Omental fat pad (tissue), 4 donors: ENCODE data around the gene MAP6D1. TPM values are rescaled to one million over a fixed set of nuclear protein-coding genes. Genes with fewer than 3 reads are reported as not detected.

Source experiments
- ATAC-seq: fragments of 150-250 bp; one replicate; pipeline ENCODE4 v1.9.1; 2016; ENCODE audit warnings: mild to moderate bottlenecking, moderate library complexity; ENCODE audit not compliant: low FRiP score
- DNase-seq: peaks from one replicate; pipeline ENCODE4 v3.0.0-alpha.2; 2019; ENCODE audit warnings: low spot score
- total RNA-seq, 4 donors: library from RNA; depleted of rRNA; stranded (reverse); fragments of >200 nt; gene quantifications; one replicate each; pipeline ENCODE4 v1.1.0, GENCODE V29; 2016
- TF ChIP-seq, protein P1 (sequence below), 3 donors: fragments of 450-650 bp; IDR thresholded peaks; one replicate each; pipeline ENCODE4 v1.5.1; 2016 to 2017; ENCODE audit warnings: antibody characterized with exemption in 3 of 3, mild to moderate bottlenecking in 3 of 3, moderate library complexity in 2 of 3

MAP6D1 gene
- total RNA-seq, 4 donors from 2014 or later: 1.8 to 2.8 (median 2.4) TPM; not detected in 1

DNA sequence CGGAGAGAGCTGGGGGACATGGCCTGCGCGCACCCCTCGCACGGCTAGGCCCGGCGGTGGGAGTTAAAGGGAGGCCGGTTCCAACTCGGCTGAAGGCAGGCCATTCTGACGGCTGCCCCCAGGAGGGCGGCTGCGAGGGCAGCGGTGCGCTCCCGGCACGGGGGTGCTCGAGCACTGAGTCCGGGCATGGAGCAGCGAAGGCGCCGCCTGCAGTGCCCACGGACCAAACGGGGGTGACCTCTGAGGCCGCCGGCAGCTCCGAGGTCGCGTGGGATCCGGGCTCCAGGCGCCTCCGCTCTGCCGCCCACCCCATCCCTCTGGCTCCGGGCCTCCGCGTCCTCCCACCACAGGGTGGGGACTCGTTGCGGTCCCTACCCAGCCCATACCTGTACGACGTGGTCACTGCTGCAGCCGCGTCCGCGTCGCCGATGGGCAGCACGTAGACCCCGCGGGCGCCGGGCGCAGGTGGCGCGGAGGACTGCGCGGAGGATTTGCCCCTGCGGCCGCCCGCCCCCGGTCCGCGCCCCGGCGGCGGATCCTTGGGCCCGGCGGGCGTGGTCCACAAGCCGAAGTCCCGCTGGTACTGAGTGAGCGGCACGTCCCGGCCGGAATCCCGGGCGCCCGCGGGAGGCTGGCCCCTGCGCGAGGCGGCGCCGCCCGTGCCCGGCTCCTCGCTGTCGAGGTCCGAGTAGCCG is 469 bp downstream of the MAP6D1 start:
- peak; percentile 57 for ATAC-seq
- DNase-seq: no peak

DNA sequence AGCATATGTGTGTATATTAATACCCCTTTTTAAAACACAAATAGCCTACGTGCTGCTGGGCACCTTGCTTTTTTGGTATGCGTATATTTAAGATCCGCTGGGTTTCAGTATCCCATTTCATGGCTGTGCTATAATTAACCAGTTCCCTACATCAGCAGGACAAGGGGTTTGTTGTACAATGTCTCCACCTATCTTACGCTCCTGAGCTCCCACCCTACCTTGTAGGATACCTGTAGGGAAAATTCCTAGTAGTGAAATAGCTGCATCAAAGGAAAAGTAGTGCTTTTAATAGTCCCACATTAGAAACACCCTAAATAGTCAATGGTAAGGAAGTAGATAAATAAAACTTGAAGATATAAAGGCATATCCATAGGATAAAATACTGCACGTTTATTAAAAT is 1.4 kb downstream of the MAP6D1 start:
- DNase-seq (no peak), ATAC-seq (no peak)
- TF ChIP-seq, protein P1, sequence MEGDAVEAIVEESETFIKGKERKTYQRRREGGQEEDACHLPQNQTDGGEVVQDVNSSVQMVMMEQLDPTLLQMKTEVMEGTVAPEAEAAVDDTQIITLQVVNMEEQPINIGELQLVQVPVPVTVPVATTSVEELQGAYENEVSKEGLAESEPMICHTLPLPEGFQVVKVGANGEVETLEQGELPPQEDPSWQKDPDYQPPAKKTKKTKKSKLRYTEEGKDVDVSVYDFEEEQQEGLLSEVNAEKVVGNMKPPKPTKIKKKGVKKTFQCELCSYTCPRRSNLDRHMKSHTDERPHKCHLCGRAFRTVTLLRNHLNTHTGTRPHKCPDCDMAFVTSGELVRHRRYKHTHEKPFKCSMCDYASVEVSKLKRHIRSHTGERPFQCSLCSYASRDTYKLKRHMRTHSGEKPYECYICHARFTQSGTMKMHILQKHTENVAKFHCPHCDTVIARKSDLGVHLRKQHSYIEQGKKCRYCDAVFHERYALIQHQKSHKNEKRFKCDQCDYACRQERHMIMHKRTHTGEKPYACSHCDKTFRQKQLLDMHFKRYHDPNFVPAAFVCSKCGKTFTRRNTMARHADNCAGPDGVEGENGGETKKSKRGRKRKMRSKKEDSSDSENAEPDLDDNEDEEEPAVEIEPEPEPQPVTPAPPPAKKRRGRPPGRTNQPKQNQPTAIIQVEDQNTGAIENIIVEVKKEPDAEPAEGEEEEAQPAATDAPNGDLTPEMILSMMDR (IDR thresholded peaks at IDR 0.05): no peak

More for the DNA sequence above, 469 bp downstream of the MAP6D1 start:
- TF ChIP-seq, protein P1 (IDR thresholded peaks at IDR 0.05): no peak

DNA sequence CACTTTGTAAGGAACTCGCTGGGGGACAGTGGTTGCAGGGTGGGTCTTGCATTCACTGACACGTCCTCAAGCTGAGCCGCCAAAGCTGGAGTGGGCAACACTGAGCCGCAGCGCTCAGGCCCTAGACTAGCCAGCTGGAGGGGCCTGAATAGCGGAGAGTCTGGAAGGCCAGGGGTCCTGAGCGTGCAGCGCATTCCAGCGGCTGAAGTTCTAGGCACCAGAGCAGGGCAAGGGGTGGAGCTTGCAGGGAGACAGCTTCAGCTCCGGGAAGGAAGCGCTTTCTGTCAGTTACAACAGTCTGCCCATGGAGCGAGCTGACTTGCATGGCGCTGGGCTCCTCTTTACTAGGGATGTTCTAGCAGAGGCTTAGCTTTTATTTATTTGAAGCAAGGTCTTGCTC is 2.7 kb downstream of the MAP6D1 start:
- no peak for ATAC-seq
- TF ChIP-seq, protein P1 (IDR thresholded peaks at IDR 0.05): no peak
- no peak for DNase-seq

DNA sequence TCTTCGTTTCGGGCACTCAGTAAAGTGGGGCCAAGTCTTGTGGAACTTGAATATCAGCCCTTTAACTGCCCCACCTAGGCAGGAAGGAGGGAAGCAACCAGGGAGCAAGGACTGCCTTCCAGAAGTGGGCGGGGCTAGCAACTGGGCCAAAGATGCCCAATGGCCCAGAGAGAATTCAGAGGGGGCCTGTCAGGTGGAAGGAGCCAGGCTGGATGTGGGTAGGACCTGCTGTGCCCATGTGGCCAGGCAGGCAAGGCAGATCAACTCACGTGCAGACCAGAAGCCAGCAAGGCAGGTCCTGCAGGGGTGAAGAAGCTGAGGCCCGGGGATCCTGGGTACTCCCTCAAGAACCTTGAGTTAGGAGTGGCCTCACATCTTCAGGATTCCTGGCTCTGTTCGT is 5.5 kb downstream of the MAP6D1 start:
- TF ChIP-seq, protein P1 (IDR thresholded peaks at IDR 0.05): no peak
- ATAC-seq (no peak), DNase-seq (no peak)

DNA sequence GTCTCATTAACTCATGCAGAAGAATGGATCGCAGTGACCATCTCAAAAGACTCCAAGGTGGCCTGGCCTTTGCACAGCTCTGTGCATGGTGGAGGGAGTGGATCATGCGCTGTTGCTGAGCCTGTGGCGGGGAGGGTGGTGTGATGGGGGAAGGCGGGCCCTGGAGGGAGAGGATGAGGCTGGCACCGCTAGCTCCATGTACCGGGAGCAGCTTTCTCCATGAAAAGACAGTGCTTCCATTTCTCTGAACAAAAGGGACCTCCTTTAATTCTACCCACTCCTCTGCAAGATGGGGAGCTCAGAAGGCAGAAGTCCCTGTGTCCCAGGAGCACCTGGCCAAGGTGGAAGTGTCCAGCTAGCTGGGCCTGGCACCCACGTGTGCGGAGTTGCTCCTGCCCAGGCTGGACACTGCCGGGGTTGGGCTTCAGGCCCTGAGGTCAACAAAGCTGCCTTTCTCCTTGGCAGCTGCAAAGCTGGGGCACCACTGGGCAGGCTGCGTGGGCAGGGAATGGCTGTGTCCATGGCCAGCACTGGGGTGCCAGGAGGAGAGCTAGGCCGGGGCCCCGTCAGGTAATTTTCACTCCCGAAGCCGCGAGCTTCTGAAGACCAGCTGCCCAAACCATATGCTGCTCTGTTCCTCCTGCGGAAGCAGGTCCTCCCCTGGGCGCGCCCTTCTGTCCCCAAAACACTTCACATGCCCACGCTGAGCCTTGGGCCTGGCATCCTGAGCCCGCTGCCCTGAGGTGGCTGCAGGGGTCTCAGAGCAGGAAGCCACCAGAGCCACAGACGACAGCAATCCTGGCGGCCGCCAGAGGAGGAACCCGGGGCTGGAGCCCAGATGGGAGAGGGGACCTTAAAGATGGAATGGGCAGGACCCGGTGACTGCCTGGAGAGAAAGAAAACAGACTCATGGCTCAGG is 6.4 kb downstream of the MAP6D1 start:
- TF ChIP-seq, protein P1 (IDR thresholded peaks at IDR 0.05): no peak
- DNase-seq (no peak), ATAC-seq (no peak)

DNA sequence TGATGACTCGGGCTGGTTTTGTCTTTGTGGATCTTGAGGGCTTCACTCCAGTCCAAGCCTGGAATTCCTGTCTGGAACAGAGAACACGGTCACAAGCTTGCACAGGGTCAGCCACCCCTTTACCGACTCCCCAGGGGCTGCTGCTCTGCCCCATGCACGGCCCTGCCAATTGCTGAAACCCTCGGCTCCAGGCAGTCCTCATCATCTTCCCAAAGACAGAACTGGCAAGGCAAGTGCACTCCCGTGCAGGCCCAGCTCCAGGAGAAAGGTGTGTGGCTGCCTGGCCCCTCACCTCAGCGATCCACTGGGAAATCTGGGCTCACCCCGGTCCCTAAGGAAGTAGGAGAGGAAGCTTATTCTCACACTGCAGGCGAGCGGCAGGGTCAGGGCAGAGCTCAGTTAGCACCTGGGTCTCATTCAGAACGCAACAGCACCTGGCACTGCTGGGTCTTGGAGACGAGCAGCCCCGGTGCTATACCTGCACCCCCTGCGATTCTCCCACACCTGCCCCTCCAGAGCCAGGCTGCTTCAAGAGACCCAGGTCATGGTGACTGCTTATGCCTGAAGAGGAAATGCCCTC is 7.2 kb downstream of the MAP6D1 start:
- DNase-seq (no peak), ATAC-seq (no peak)
- TF ChIP-seq, protein P1 (IDR thresholded peaks at IDR 0.05): no peak
